ENCODE measurements around the gene SGMS1. TPM values are rescaled to one million over a fixed set of nuclear protein-coding genes. Genes with fewer than 3 reads are reported as not detected.
"Not testable (repeated sequence)": the region's sequence is repeated elsewhere in the genome, so short reads cannot be mapped to it uniquely, and the experiment has no call there.

SGMS1 gene
- total RNA-seq, 4 donors from 2014 or later: 153 to 235 (median 186) TPM

- WGBS, 2 donors: 96 to 98% methylated on average over 4 of the region's 4 CpGs
- DNase-seq (ENCODE audit: low spot score in 2 of 2): no peak
- TF ChIP-seq, protein P1, sequence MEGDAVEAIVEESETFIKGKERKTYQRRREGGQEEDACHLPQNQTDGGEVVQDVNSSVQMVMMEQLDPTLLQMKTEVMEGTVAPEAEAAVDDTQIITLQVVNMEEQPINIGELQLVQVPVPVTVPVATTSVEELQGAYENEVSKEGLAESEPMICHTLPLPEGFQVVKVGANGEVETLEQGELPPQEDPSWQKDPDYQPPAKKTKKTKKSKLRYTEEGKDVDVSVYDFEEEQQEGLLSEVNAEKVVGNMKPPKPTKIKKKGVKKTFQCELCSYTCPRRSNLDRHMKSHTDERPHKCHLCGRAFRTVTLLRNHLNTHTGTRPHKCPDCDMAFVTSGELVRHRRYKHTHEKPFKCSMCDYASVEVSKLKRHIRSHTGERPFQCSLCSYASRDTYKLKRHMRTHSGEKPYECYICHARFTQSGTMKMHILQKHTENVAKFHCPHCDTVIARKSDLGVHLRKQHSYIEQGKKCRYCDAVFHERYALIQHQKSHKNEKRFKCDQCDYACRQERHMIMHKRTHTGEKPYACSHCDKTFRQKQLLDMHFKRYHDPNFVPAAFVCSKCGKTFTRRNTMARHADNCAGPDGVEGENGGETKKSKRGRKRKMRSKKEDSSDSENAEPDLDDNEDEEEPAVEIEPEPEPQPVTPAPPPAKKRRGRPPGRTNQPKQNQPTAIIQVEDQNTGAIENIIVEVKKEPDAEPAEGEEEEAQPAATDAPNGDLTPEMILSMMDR (IDR thresholded peaks at IDR 0.05): no peak
- TF ChIP-seq POLR2A (IDR thresholded peaks at IDR 0.05): no peak
- H3K4me3 ChIP-seq (ENCODE audit: low read depth, poor library complexity, severe bottlenecking): no peak overlapping the region
- intact Hi-C loops (cut with DNase I; ENCODE audit: low total_unique reads): no loop called here
These were observed 187.0 kb downstream of the SGMS1 start for GRCh38 chr10:50436805-50437204.

- no peak for TF ChIP-seq POLR2A (IDR thresholded peaks at IDR 0.05)
- TF ChIP-seq, protein P1 (IDR thresholded peaks at IDR 0.05): no peak
- H3K4me3 ChIP-seq (ENCODE audit: low read depth, poor library complexity, severe bottlenecking): no peak overlapping the region
- intact Hi-C loops (cut with DNase I; ENCODE audit: low total_unique reads): no loop called here
- DNase-seq (ENCODE audit: low spot score in 2 of 2): no peak
- 93 to 100% methylated on average over 1 of the region's 1 CpG for WGBS, 2 donors
These were observed 191.3 kb downstream of the SGMS1 start for GRCh38 chr10:50432211-50433009.

- WGBS, 2 donors: 26 to 39% methylated on average over 3 of the region's 3 CpGs
- H3K4me3 ChIP-seq (ENCODE audit: low read depth, poor library complexity, severe bottlenecking): no peak overlapping the region
- TF ChIP-seq, protein P1 (IDR thresholded peaks at IDR 0.05): no peak
- no peak for TF ChIP-seq POLR2A (IDR thresholded peaks at IDR 0.05)
- intact Hi-C loops (cut with DNase I; ENCODE audit: low total_unique reads): no loop called here
- no peak for DNase-seq (ENCODE audit: low spot score in 2 of 2)
These were observed 192.0 kb downstream of the SGMS1 start for GRCh38 chr10:50431791-50432190.

DNA sequence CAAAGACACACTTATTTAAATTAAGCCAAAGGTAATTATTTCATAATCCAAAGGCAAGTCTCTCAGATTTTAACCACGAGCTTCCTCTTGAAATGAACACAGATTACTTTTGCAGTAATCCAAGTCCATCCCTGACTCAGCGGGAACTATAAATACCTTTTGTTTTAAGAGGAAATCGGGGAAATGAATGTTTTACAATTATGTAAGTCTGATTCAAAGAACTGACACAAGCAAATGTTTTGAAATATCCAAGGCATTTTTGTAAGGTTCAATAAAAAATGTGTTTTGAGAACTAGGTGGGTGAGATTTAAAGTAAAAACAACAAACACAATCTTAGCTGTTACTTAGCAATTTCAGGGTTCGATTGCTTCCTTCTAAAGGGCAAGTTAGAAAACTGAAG lies 192.6 kb downstream of the SGMS1 start:
- TF ChIP-seq POLR2A (IDR thresholded peaks at IDR 0.05): no peak
- TF ChIP-seq, protein P1 (IDR thresholded peaks at IDR 0.05): no peak
- no peak overlapping the region for H3K4me3 ChIP-seq (ENCODE audit: low read depth, poor library complexity, severe bottlenecking)
- 44 to 54% methylated on average over 4 of the region's 4 CpGs for WGBS, 2 donors
- DNase-seq (ENCODE audit: low spot score in 2 of 2): no peak
- intact Hi-C loops (cut with DNase I; ENCODE audit: low total_unique reads): no loop called here

- no peak for TF ChIP-seq POLR2A (IDR thresholded peaks at IDR 0.05)
- TF ChIP-seq, protein P1 (IDR thresholded peaks at IDR 0.05): no peak
These were observed 197.3 kb downstream of the SGMS1 start for GRCh38 chr10:50426485-50426884.

DNA sequence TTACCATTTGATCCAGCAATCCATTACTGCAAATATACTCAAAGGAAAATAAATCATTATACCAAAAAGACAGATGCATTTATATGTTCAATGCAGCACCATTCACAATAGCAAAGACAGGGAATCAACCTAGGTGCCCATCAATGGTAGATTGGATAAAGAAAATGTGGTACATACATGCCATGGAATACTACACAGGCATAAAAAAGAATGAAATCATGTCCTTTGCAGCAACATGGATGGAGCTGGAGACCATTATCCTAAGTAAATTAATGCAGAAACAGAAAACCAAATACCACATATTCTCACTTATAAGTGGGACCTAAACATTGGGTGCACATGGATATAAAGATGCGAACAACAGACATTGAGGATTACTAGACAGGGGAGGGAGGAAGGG lies 198.5 kb downstream of the SGMS1 start:
- not testable (repeated sequence) for DNase-seq (ENCODE audit: low spot score in 2 of 2); H3K4me3 ChIP-seq (ENCODE audit: low read depth, poor library complexity, severe bottlenecking)
- intact Hi-C loops (cut with DNase I; ENCODE audit: low total_unique reads): loop anchor here (10.0 kb wide), 1 partner anchor 200 kb away; the partner anchor contains the start of gene SGMS1
- WGBS, 2 donors: 92 to 97% methylated on average over 1 of the region's 1 CpG

More at GRCh38 chr10:50426485-50426884, 197.3 kb downstream of the SGMS1 start:
- no peak for DNase-seq (ENCODE audit: low spot score in 2 of 2)
- intact Hi-C loops (cut with DNase I; ENCODE audit: low total_unique reads): loop anchor here (10.0 kb wide), 1 partner anchor 198 kb away; the partner anchor contains the start of gene SGMS1
- WGBS, 2 donors: 92 to 97% methylated on average over 1 of the region's 1 CpG
- no peak overlapping the region for H3K4me3 ChIP-seq (ENCODE audit: low read depth, poor library complexity, severe bottlenecking)
